A549 (cell line): ENCODE measurements around the gene NUFIP2.

Source experiments
- CTCF ChIP-seq: fragments of >200 bp; sonication (Bioruptor Twin); formaldehyde crosslinking; IDR thresholded peaks from 3 replicates; pipeline ENCODE4 v1.5.1; 2016
- FOSB ChIP-seq: fragments of 250-450 bp; sonication (Bioruptor Pico); IDR thresholded peaks from 2 replicates; pipeline ENCODE4 v1.5.0; 2020; ENCODE audit warnings: mild to moderate bottlenecking, moderate library complexity
- MAZ ChIP-seq: fragments of 150-350 bp; IDR thresholded peaks from 2 replicates; pipeline ENCODE4 v1.6.1; 2014; ENCODE audit warnings: antibody characterized with exemption, low read depth, low read length, borderline replicate concordance
- POLR2A ChIP-seq: IDR thresholded peaks from 2 replicates; pipeline ENCODE4 v1.6.1; 2012; ENCODE audit warnings: mild to moderate bottlenecking, low read length

- TF ChIP-seq MAZ = no peak
- no peak; the same call in 1 of the 2 replicates for TF ChIP-seq FOSB
- TF ChIP-seq CTCF = no peak
- no peak for TF ChIP-seq POLR2A
Measured at GRCh38 chr17:29292992-29293889, 707 bp downstream of the NUFIP2 start.
